Urinary bladder (tissue), 4 donors: ENCODE measurements around the gene ASCC3. TPM values are rescaled to one million over a fixed set of nuclear protein-coding genes. Genes with fewer than 3 reads are reported as not detected.

Experiments used
- DNase-seq: peaks from one replicate; pipeline ENCODE4 v3.0.0-alpha.2; 2015; ENCODE audit errors: extremely low spot score
- H3K27ac ChIP-seq: one replicate; pipeline ENCODE4 v1.5.1; 2013; ENCODE audit warnings: low read depth, mild to moderate bottlenecking, moderate library complexity
- H3K36me3 ChIP-seq: one replicate; pipeline ENCODE4 v1.6.1; 2013; ENCODE audit warnings: mild to moderate bottlenecking, moderate library complexity; ENCODE audit not compliant: insufficient read depth
- H3K4me1 ChIP-seq: one replicate; pipeline ENCODE4 v1.6.1; 2013; ENCODE audit warnings: mild to moderate bottlenecking, moderate library complexity; ENCODE audit not compliant: insufficient read depth
- H3K4me3 ChIP-seq: one replicate; pipeline ENCODE4 v1.5.1; 2013; ENCODE audit warnings: low read depth, low read length
- WGBS: extraction: QIAGEN DNeasy Blood & Tissue Kit; methylation state at CpG from one replicate; pipeline ENCODE4 v1.1.7; 2013; 5-methylcytosine and 5-hydroxymethylcytosine counted together
- polyA plus RNA-seq: library from polyadenylated mRNA; stranded (reverse); fragments of 200-250 nt; gene quantifications from one replicate; pipeline ENCODE4 v1.2.3, GENCODE V29; 2013
- total RNA-seq: library from RNA; depleted of rRNA; stranded (reverse); fragments of >200 nt; gene quantifications from one replicate; pipeline ENCODE4 v1.2.3, GENCODE V29; 2014
- donor health status: healthy with polysubstance abuse.
- donor health status: healthy.

ASCC3 gene
- total and polyA plus RNA-seq, 2 donors: 12.3 to 89.5 TPM

- DNase-seq: no peak
- no peak overlapping the region for H3K4me3 ChIP-seq
- H3K4me1 ChIP-seq: no peaks in the 10 kb centered on the region
- H3K27ac ChIP-seq: no peak overlapping the region
- peaks cover 3% of the 10 kb centered on the region for H3K36me3 ChIP-seq
These were observed 308.0 kb downstream of the ASCC3 start for GRCh38 chr6:100573166-100573565.

DNA sequence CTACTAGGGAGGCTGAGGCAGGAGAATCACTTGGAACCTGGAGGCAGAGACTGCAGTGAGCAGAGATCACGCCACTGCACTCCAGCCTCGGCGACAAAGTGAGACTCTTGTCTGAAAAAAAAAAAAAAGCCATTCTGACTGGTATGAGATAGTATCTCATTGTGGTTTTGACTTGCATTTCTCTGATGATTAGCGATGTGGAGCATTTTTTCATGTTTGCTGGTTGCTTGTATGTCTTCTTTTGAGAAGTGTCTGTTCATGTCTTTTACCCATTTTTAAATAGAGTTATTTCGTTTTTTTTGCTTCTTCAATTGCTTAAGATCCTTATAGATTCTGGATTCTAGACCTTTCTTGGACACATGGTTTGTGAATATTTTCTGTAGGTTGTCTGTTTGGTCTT, 312.9 kb downstream of the ASCC3 start:
- no peak for DNase-seq
- H3K4me3 ChIP-seq: no peak overlapping the region
- H3K4me1 ChIP-seq: no peaks in the 10 kb centered on the region
- H3K36me3 ChIP-seq: peaks cover 3% of the 10 kb centered on the region
- no peak overlapping the region for H3K27ac ChIP-seq
- WGBS: 94% methylated on average over 5 of the region's 5 CpGs

- no peaks in the 10 kb centered on the region for H3K36me3 ChIP-seq
- DNase-seq: no peak
- H3K4me3 ChIP-seq: no peak overlapping the region
- no peak overlapping the region for H3K27ac ChIP-seq
- no peaks in the 10 kb centered on the region for H3K4me1 ChIP-seq
These were observed 314.6 kb downstream of the ASCC3 start for GRCh38 chr6:100566563-100566962.

DNA sequence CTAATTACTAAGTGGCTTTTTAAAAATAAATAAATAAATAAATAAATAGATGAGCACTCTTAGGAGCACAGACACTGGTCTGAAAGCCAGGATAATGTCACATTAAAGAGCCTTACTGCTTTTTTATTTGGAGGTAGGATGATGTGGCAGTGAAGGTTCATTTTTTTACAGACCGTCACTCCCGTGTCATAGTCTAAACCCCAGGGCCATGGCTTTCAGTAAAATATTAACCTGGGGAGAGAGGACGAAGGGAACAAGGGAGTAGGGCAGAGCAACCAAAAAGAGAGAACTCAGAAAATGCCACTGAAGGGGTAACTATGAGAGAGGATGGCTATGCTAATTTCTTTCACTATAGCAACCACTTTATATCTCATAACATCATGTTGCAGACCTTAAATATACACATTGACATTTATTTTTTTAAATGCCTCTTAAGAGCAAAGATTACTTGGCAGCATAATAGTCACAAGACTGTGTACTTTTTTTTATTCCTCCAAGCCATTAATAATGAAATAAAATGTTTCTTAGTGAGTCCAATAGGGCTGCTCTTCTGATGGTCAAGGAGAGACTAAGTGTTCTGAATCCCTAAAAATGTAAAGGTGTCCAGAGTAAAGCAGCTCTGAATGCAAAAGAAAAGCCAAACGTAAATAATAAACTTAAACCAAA, 315.6 kb downstream of the ASCC3 start:
- Histone ChIP-seq H3K4me3 (no peak overlapping the region), H3K27ac (no peak overlapping the region), H3K4me1 (no peaks in the 10 kb centered on the region), H3K36me3 (no peaks in the 10 kb centered on the region)
- DNase-seq: no peak
- 92% methylated on average over 4 of the region's 4 CpGs for WGBS

- Histone ChIP-seq H3K4me1 (no peaks in the 10 kb centered on the region), H3K27ac (no peak overlapping the region), H3K4me3 (no peak overlapping the region), H3K36me3 (no peaks in the 10 kb centered on the region)
- WGBS: 95% methylated on average over 1 of the region's 1 CpG
- no peak for DNase-seq
These were observed 321.3 kb downstream of the ASCC3 start for GRCh38 chr6:100559859-100560258.

DNA sequence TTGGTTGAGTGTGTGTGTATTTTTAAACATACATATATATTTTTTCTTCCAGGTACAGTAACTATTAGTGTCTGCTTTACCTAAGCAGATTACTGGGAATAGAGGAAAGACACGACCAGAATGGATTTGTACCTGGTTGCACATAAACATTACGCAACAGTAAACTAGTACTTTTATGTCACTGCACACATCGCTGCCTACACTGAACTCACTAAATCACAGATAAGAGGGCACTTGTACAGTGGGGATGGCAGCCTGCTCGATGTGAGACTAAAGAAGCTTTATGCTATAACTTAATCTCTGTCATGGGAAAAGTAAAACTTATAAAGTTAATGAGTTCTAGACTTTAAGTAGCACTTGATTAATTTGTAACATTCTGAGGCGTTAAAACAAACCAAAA, 326.9 kb downstream of the ASCC3 start:
- Histone ChIP-seq H3K27ac (no peak overlapping the region), H3K4me3 (no peak overlapping the region), H3K4me1 (no peaks in the 10 kb centered on the region), H3K36me3 (no peaks in the 10 kb centered on the region)
- 69% methylated on average over 5 of the region's 5 CpGs for WGBS
- DNase-seq: no peak

- no peaks in the 10 kb centered on the region for H3K4me1 ChIP-seq
- no peaks in the 10 kb centered on the region for H3K36me3 ChIP-seq
- no peak overlapping the region for H3K27ac ChIP-seq
- H3K4me3 ChIP-seq: no peak overlapping the region
- 41% methylated on average over 1 of the region's 1 CpG for WGBS
- no peak for DNase-seq
These were observed 327.9 kb downstream of the ASCC3 start for GRCh38 chr6:100553243-100553642.

DNA sequence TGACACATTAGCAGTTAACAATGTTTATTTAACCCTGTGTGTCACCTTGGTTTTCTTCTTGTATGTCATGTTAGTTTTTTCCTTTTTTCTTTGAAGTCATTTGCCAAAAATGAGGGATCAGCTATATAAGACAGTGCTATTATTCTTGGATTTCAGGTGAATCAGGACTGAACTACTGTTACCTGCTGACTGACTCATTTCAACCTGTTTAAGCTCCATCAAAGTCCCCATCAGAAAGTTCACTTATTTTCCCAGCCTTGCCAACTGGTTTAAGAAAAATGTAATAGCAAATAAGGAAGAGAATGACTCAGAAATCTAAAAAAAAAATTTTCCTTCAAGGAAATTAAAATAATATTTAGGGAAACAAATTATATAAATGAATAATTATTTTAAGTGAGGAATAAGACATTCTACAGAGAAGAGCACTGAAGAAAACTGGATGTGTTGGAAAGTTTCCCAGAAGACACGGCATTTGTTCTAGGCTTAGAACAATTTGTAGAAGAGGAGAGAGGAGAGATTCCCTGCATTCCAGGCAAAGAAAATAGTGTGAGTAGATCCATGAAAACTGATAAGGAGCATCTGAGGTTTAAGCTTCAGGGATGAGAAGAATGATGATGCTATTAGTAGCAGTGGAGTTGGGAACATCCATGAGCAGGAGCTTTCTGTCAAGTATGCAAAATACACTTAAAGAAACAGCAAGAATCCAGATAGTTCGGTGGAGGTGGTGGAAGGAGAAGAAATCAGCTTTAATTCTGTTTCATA, 331.5 kb downstream of the ASCC3 start:
- Histone ChIP-seq H3K36me3 (no peaks in the 10 kb centered on the region), H3K4me1 (no peaks in the 10 kb centered on the region), H3K27ac (no peak overlapping the region), H3K4me3 (no peak overlapping the region)
- no peak for DNase-seq
- 52% methylated on average over 2 of the region's 2 CpGs for WGBS

DNA sequence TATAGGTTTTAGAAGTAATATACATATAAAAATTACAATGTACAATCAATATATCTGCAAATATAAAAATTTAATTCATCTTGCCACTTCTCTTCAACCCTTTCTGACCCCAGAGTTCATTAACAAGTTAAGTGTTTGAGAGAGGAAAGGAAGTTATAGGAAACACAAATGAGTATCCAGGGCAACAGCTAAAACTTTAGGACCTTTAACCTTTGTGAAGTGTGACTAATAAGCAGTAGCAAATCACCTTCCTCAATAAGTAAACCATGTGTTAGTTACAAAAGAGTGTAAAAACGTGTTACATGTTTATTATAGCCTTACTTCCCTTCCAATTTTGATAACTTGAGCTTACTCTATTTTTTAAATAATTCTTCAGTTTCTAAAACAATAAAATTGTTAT, 343.0 kb downstream of the ASCC3 start:
- H3K4me1 ChIP-seq: no peaks in the 10 kb centered on the region
- H3K36me3 ChIP-seq: no peaks in the 10 kb centered on the region
- 37% methylated on average over 1 of the region's 1 CpG for WGBS
- no peak for DNase-seq
- H3K27ac ChIP-seq: no peak overlapping the region
- H3K4me3 ChIP-seq: no peak overlapping the region

DNA sequence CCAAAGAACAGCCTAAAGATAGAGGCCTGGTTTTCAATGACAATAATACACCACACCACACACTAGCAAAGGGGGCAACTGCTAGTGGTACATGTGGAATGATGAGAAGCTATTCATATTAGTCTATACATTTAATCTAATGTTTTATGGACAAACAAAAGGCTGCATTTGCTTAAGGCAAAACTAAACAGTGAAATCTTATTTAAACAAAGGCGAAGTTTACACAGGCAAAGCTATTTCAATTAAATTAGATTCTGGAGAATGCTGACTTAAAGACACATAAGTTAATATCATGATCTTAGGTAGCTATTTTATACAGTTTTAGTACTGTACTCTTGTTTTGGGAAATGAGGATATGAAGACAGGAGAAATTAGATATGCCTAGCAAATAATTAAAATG, 362.5 kb downstream of the ASCC3 start:
- 91% methylated on average over 1 of the region's 1 CpG for WGBS
- no peak overlapping the region for H3K4me3 ChIP-seq
- no peak for DNase-seq

GRCh38 chr6:100517633-100518032, 363.5 kb downstream of the ASCC3 start:
- no peak overlapping the region for H3K4me3 ChIP-seq
- DNase-seq: no peak
- 96% methylated on average over 1 of the region's 1 CpG for WGBS

More for the DNA sequence above, 362.5 kb downstream of the ASCC3 start:
- no peaks in the 10 kb centered on the region for H3K4me1 ChIP-seq
- H3K27ac ChIP-seq: no peak overlapping the region
- H3K36me3 ChIP-seq: peaks cover 5% of the 10 kb centered on the region

DNA sequence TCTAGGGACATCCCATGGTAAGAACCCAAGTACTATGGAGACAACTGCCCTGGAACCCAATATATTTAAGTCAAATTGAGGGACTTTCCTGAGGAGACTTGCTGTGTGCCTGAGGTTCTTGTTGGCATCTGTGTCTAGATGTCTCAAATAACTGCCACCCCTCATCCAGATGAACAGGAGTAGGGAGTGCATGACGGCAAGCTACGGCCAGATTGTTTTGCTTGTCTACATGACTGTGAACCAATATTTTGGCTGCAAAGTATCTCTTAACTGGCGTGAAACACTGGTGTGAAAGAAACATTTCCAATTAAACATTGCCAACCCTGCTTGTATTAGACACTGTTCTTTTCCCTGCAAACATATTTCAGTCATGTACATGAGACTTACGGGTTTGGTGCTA, 364.0 kb downstream of the ASCC3 start:
- Histone ChIP-seq H3K4me3 (no peak overlapping the region), H3K27ac (no peak overlapping the region), H3K4me1 (no peaks in the 10 kb centered on the region), H3K36me3 (peaks cover 5% of the 10 kb centered on the region)
- DNase-seq: no peak
- WGBS: 88% methylated on average over 4 of the region's 4 CpGs

More at GRCh38 chr6:100517633-100518032, 363.5 kb downstream of the ASCC3 start:
- H3K36me3 ChIP-seq: peaks cover 5% of the 10 kb centered on the region
- H3K4me1 ChIP-seq: no peaks in the 10 kb centered on the region
- no peak overlapping the region for H3K27ac ChIP-seq

DNA sequence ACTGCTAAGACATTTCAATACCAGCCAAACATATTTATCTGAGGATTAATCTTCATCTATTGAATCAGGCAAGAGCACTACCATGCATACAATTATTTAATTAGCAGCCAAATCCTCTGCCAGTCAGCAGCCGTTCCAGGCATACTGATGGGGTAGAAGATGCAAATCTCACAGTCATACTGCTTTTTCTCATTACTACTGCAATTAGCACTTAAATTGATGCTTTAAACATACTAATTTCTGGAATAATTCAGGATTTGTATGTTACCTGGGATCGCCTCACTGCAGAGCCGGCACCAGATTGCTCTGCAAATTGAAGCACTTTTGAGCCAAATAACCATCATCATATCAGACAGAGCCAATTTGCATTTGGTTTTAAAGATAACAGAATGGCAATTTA, 366.5 kb downstream of the ASCC3 start:
- 96% methylated on average over 3 of the region's 3 CpGs for WGBS
- Histone ChIP-seq H3K4me3 (no peak overlapping the region), H3K27ac (no peak overlapping the region), H3K36me3 (peaks cover 5% of the 10 kb centered on the region), H3K4me1 (no peaks in the 10 kb centered on the region)
- no peak for DNase-seq

GRCh38 chr6:100512203-100512862, 368.8 kb downstream of the ASCC3 start:
- peaks cover 5% of the 10 kb centered on the region for H3K36me3 ChIP-seq
- no peak overlapping the region for H3K4me3 ChIP-seq
- no peak for DNase-seq
- no peak overlapping the region for H3K27ac ChIP-seq
- 79% methylated on average over 6 of the region's 6 CpGs for WGBS
- H3K4me1 ChIP-seq: no peaks in the 10 kb centered on the region
